Thoracic aorta (tissue), 2 donors: ENCODE data around the gene ARMC9. TPM values are rescaled to one million over a fixed set of nuclear protein-coding genes. Genes with fewer than 3 reads are reported as not detected.

Experiments used
- ATAC-seq: fragments of 150-250 bp; one replicate; pipeline ENCODE4 v1.8.0; 2017; ENCODE audit warnings: low read depth; ENCODE audit not compliant: insufficient number of reproducible peaks, low FRiP score
- DNase-seq: peaks from one replicate; pipeline ENCODE4 v3.0.0-alpha.2; 2020; ENCODE audit warnings: low spot score
- H3K27ac ChIP-seq, 2 donors: fragments of 200-600 bp; sonication (generic); 1 replicate in 1 of 2; 2 replicates in 1 of 2; pipeline ENCODE4 v1.5.1; 2016; ENCODE audit warnings: mild to moderate bottlenecking in 2 of 2, moderate library complexity in 2 of 2
- H3K27me3 ChIP-seq: fragments of 200-600 bp; sonication (generic); replicated peaks from 2 replicates; pipeline ENCODE4 v1.6.0; 2016; ENCODE audit warnings: mild to moderate bottlenecking; ENCODE audit not compliant: insufficient read depth
- H3K36me3 ChIP-seq: fragments of 200-600 bp; sonication (generic); one replicate; pipeline ENCODE4 v1.5.1; 2016
- H3K4me1 ChIP-seq, 2 donors: fragments of 200-600 bp; sonication (generic); 1 replicate in 1 of 2; 2 replicates in 1 of 2; pipeline versions ENCODE4 v1.5.1 to v1.6.0; 2016; ENCODE audit warnings: low read depth in 2 of 2, mild to moderate bottlenecking in 1 of 2; ENCODE audit not compliant: control insufficient read depth in 1 of 2
- H3K4me3 ChIP-seq: fragments of 200-600 bp; sonication (generic); 2 replicates; pipeline ENCODE4 v1.5.1; 2016; ENCODE audit warnings: mild to moderate bottlenecking
- H3K9me3 ChIP-seq: fragments of 200-600 bp; sonication (generic); 2 replicates; pipeline ENCODE4 v1.5.1; 2016
- total RNA-seq, 2 donors: library from RNA; depleted of rRNA; stranded (reverse); fragments of >200 nt; gene quantifications; one replicate each; pipeline versions ENCODE4 v1.1.0 to v1.2.3, GENCODE V29; 2016
- TF ChIP-seq, protein P1 (sequence below): fragments of 200-600 bp; sonication (generic); IDR thresholded peaks from one replicate; pipeline ENCODE4 v1.5.1; 2019; ENCODE audit warnings: antibody characterized with exemption

The ARMC9 gene
- total RNA-seq, 2 donors from 2014 or later: 68.5 to 103 TPM

DNA sequence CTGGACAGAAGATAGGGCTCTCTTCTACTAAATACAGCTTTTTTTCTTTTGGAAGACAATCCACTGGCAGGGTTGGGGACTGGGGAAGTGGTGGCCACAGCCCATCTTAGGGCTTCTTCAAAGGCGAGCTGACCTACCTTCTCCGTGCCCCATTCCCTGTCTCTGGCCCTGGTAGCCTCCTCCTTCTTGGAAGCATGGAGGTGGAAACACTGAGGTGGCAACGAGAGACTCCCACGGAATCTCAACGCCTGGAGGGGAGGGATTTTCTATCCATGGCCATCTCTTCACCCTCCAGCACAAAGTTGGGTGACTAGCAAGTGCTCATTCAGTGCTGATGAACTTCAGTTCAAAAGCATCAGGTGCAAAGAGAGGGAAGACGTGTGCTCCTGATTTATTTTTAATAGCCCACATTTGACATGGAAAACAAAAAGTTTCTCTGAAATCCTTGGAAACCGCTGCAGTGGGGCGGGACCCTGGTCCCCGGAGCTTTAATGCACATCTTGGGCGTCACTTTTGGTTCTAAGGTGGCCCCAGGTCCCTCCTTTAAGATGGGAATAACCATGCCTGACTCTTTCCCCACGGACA lies 633 bp upstream of the ARMC9 start:
- DNase-seq (no peak), ATAC-seq (no peak)
- Histone ChIP-seq H3K9me3 (no peaks in the 10 kb centered on the region), H3K36me3 (no peaks in the 10 kb centered on the region), H3K27me3 (no peaks in the 10 kb centered on the region), H3K4me3 (peak overlapping the region; percentile 83), H3K4me1 (peaks cover 9 to 29% of the 10 kb centered on the region in 2 donors), H3K27ac (peak overlapping the region; percentile 78 to 80)
- TF ChIP-seq, protein P1, sequence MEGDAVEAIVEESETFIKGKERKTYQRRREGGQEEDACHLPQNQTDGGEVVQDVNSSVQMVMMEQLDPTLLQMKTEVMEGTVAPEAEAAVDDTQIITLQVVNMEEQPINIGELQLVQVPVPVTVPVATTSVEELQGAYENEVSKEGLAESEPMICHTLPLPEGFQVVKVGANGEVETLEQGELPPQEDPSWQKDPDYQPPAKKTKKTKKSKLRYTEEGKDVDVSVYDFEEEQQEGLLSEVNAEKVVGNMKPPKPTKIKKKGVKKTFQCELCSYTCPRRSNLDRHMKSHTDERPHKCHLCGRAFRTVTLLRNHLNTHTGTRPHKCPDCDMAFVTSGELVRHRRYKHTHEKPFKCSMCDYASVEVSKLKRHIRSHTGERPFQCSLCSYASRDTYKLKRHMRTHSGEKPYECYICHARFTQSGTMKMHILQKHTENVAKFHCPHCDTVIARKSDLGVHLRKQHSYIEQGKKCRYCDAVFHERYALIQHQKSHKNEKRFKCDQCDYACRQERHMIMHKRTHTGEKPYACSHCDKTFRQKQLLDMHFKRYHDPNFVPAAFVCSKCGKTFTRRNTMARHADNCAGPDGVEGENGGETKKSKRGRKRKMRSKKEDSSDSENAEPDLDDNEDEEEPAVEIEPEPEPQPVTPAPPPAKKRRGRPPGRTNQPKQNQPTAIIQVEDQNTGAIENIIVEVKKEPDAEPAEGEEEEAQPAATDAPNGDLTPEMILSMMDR: no peak

DNA sequence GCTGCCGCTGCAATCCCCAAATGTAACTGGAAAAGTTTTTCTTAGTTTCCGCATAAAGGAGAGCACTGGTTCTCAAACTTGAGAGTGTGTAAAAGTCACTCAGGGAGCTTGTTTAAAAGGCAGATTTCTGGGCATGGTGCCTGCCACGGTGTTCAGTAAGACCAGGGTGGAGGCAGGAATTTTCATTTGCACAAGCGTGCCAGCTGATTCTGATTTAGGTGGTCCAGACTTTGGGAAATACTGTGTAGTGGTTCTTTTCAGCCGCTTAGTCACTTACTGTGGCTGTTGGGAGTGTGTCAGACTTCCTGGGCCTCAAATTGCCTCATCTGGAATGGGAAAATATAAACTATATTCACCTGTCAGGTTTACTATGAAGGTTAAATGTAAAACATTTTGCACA lies 788 bp downstream of the ARMC9 start:
- peak overlapping the region; percentile 83 for H3K4me3 ChIP-seq
- TF ChIP-seq, protein P1: no peak
- ATAC-seq (peak; percentile 15), DNase-seq (no peak)
- no peaks in the 10 kb centered on the region for H3K9me3 ChIP-seq
- H3K36me3 ChIP-seq: no peaks in the 10 kb centered on the region
- peak overlapping the region; percentile 78 to 80 for H3K27ac ChIP-seq
- H3K4me1 ChIP-seq: peaks cover 9 to 25% of the 10 kb centered on the region in 2 donors
- H3K27me3 ChIP-seq: no peaks in the 10 kb centered on the region

DNA sequence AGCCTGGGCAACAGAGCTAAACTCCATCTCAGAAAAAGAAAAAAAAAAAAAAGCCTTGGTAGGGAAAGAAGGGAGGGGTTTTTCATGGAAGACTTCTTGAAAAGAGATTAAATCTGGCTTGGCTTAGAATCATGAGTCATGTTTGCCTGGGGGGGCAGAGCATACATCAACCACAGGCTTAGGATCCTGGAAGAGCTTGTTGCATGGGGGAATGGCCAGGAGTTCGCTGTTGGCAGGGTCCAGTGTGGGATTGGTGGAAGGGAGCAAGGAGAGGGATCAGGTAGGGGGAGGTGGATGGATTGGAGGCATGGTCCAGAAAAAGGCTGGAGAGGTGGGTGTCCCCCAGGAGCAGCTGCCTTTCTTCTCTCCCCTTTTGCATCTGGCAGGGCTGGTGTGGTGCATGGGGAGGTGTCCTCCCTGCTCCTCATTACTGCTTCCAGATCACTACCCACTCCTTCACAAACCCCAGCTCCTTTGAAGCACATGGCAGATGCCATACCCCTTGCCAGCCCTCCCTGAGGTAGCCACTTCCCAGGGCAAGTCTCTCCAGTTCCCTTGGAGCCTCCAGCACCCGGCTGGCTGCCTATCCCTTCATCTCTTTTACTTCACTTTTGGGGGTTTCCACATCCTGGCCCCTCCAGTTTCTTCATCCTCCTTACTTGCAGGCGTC lies 2.5 kb downstream of the ARMC9 start:
- DNase-seq (no peak), ATAC-seq (no peak)
- H3K27me3 ChIP-seq: no peaks in the 10 kb centered on the region
- H3K9me3 ChIP-seq: no peaks in the 10 kb centered on the region
- peaks cover 9 to 28% of the 10 kb centered on the region in 2 donors for H3K4me1 ChIP-seq
- H3K36me3 ChIP-seq: no peaks in the 10 kb centered on the region
- H3K27ac ChIP-seq: no peak overlapping the region
- TF ChIP-seq, protein P1: no peak
- peak overlapping the region; percentile 18 for H3K4me3 ChIP-seq

DNA sequence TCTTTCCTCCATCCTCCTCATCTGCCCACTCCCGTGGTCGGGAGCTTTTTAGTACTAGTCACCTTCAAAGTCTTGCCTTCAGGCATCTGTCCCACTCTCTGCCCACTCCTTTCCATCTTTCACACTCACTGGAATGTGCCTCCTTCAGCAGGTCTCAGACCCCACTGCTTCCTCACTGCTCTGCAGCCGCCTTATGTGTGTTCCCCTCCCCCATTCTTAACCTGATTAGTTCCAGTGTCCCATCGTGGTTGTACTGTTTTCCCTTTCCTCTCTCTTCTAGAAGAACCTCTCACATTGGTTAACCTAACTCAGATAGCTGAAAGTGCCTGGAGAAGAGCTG lies 3.0 kb downstream of the ARMC9 start:
- H3K9me3 ChIP-seq: no peaks in the 10 kb centered on the region
- H3K36me3 ChIP-seq: no peaks in the 10 kb centered on the region
- ATAC-seq (no peak), DNase-seq (no peak)
- no peaks in the 10 kb centered on the region for H3K27me3 ChIP-seq
- no peak overlapping the region for H3K27ac ChIP-seq
- TF ChIP-seq, protein P1: no peak
- peaks cover 9 to 28% of the 10 kb centered on the region in 2 donors for H3K4me1 ChIP-seq
- no peak overlapping the region for H3K4me3 ChIP-seq

DNA sequence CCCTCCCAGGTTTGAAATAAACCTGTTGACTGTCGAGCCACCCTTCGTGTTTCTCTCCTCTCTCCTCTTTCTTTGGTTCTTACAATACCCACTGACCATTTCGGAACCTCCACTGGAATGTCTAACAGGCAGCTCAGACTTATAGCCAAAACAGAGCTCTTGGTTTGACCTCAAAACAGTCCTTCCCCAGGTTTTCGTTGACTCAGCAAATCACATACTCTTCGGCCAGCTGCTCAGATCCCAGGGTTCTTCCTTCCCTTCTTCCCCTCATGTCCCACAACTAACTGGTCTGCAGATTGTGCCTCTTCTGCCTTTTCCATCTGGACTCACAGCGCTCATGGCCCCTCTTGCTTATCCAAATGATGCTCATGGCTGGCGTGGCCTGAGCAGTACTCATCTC lies 4.7 kb downstream of the ARMC9 start:
- H3K4me1 ChIP-seq: peaks cover 9 to 28% of the 10 kb centered on the region in 2 donors

More for the DNA sequence above, 4.7 kb downstream of the ARMC9 start:
- Histone ChIP-seq H3K4me3 (no peak overlapping the region), H3K27me3 (no peaks in the 10 kb centered on the region), H3K36me3 (no peaks in the 10 kb centered on the region), H3K27ac (no peak overlapping the region), H3K9me3 (no peaks in the 10 kb centered on the region)
- TF ChIP-seq, protein P1: no peak
- ATAC-seq (no peak), DNase-seq (no peak)
